OCI-LY1 (cell line): ENCODE data around the gene GOLGA8J.
"Not testable (repeated sequence)": the region's sequence is repeated elsewhere in the genome, so short reads cannot be mapped to it uniquely, and the experiment has no call there.

ENCODE experiments used
- EZH2 ChIP-seq: fragments of 200-600 bp; sonication (generic), shearing (Covaris generic); IDR thresholded peaks from 2 replicates; pipeline ENCODE4 v1.8.0; 2017; ENCODE audit warnings: borderline replicate concordance, mixed run types, mild to moderate bottlenecking, antibody characterized with exemption, low read length, moderate library complexity, mixed read lengths
- TF ChIP-seq, protein P1 (sequence below): fragments of 200-600 bp; sonication (generic), shearing (Covaris generic); IDR thresholded peaks from 2 replicates; pipeline ENCODE4 v1.5.1; 2017; ENCODE audit warnings: mild to moderate bottlenecking, antibody characterized with exemption, low read length, moderate library complexity, mixed read lengths

- TF ChIP-seq, protein P1, sequence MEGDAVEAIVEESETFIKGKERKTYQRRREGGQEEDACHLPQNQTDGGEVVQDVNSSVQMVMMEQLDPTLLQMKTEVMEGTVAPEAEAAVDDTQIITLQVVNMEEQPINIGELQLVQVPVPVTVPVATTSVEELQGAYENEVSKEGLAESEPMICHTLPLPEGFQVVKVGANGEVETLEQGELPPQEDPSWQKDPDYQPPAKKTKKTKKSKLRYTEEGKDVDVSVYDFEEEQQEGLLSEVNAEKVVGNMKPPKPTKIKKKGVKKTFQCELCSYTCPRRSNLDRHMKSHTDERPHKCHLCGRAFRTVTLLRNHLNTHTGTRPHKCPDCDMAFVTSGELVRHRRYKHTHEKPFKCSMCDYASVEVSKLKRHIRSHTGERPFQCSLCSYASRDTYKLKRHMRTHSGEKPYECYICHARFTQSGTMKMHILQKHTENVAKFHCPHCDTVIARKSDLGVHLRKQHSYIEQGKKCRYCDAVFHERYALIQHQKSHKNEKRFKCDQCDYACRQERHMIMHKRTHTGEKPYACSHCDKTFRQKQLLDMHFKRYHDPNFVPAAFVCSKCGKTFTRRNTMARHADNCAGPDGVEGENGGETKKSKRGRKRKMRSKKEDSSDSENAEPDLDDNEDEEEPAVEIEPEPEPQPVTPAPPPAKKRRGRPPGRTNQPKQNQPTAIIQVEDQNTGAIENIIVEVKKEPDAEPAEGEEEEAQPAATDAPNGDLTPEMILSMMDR, result not testable (repeated sequence)
- TF ChIP-seq EZH2, result not testable (repeated sequence)
These were observed 21.3 kb downstream of the GOLGA8J start for GRCh38 chr15:30103941-30104507.
